HG03521 (cell line): Measurements from ENCODE around the gene UBL7.

Experiments used
- ATAC-seq: cut with Tn5 transposase; IDR thresholded peaks from one replicate; pipeline ENCODE4 v1.9.1; 2021; ENCODE audit warnings: mild to moderate bottlenecking, moderate library complexity; ENCODE audit not compliant: unreplicated experiment

The UBL7 gene

DNA sequence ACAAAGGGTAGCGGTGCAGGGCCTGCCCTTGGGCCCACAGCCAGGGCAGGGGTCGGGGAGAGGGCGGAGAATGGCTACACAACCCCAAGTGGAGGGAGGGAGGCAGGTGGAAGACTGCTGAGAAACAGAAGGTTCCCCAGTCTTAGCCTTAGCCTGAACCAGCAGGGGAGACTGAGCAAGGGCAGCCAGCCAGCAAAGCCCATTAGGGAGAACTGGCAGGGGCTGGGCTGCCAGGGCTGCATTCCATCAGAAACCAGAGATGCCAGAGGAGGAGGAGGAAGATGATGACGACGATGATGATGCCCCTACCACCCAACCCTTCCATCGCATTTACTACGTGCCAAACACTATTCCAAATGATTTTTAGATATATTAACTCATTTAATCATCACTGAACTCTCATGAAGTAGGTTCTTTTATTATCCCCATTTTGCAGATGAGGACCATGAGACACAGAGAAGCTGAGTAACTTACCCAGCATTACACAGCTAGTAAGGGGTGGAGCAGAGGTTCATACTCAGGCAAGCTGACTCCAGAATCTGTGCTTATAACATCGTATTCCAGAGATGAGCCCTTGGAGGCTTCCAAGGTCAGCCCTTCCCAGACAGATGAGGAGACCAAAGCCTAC is 35.9 kb downstream of the UBL7 start:
- ATAC-seq = no peak

DNA sequence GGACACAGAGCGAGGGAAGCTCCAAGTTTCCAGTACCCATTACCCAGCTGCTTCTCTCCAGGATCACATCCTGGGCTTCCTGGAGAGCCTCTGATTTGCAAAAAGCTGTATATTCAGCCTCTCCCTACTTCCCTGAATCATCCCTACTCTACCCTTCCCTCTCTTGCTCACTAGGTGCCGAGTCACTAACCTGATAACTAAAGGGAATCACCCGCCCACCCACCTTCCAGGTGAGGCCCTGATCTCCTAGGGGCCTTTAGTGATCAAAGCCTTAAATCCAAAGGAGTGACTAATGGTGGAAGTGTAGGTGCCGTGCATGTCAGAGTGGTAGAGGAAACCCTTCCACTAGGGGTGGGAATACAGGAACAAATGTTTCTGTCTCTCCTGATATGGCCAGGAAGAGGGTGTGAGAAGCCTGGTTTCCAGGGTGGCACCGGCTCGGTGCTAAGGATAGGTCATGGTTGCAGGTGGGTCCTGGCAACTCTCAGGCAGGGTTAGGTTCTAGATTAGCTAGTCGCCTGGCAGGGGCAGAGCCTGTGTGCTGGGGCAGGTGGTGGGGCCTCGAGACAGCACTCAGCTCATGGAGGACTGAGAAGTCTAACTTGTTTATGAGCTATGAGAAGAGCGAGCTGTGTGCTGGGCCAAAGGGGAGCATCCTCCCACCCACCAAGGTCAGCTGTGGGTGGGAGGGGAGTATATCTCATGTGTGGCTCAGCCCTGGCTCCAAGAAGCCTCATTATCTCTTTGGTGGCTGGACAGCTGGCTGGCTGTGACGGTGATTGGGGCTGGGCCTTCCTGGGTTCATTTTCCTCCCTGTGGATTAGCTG is 37.3 kb downstream of the UBL7 start:
- no peak for ATAC-seq

DNA sequence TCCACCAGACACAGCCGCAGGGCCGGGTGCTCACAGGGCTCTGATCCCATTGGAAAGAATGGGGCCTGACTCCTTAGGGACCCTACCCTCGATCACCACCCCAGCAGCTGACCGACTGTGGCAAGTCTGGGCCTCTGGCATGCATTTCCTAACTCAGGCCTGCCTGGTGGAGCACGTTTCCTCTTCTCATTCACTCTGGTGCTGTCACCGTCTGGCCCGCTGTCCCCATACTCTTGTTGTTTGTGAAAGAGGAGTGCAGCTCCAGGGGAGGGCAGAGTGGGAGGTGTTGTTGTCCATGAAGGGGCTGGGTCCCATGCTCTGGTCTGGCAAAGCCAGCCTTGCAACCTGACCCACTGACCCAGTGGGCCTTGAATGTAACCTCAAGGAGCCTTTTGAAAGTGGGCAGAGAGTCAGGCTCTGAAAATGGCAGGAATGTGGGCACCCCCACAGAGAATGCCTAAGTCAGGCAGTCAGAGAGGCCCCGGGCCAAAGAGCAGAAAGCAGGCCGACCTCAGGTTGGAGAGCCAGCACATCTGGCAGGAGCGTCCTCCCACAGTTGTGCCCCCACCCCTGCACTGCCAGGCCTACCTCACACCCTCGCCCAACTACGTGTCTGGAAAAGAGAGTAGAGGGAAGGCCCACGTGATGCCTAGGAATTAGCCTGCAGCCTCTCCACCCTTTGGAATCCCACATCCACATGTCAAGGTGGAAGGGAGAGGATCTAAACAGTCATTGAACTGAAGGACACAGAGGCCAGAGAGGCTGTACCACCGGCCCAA is 38.1 kb downstream of the UBL7 start:
- ATAC-seq = no peak

GRCh38 chr15:74422265-74422651 is 38.7 kb downstream of the UBL7 start:
- ATAC-seq = no peak

DNA sequence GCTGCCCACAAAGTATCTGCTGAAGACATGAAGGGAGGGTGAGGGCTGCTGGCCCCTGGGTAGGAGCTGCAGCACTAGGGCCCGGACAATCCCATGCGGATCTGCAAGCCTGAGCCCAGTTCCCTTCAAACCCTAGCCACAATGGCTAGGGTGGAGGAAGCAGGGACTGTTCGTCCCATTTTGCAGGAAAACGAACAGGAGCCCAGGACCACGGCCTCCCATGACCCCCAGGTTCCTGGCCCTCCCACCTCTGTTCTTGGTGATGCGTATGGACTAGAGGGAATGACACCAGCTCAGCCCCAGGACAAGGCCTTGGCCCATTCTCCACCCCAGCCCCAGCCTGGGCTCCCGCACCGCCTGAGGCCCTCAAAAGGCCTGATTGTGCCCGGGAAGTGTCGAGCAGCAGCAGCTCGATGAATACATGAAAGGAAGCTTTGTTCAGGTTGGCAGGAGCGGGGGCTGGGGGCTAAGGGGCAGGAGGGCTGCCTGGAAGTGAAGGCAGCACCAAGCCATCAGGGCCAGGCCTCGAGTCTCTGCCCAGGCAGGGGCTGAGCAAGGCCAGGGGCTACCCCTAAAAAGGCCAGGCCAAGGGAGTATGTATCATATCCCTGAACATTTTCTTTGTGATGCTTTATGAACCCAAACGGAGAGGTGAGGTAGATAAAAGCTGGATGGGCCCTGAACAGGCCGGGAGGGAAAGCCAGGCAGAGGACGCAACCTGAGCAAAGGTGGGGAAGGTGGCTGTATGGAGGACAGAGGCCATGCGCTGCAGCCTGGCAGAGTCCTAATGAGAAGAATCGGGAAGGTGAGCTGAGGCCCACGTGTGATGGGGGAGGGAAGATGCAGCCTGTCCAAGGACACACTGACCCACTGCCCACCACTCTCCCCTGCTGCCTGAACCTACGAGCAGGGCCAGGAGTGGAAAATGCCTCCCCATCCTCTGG is 39.4 kb downstream of the UBL7 start:
- no peak for ATAC-seq

GRCh38 chr15:74420193-74420905 is 40.6 kb downstream of the UBL7 start:
- ATAC-seq = no peak

- no peak for ATAC-seq
These were observed 41.5 kb downstream of the UBL7 start for GRCh38 chr15:74419432-74419831.

DNA sequence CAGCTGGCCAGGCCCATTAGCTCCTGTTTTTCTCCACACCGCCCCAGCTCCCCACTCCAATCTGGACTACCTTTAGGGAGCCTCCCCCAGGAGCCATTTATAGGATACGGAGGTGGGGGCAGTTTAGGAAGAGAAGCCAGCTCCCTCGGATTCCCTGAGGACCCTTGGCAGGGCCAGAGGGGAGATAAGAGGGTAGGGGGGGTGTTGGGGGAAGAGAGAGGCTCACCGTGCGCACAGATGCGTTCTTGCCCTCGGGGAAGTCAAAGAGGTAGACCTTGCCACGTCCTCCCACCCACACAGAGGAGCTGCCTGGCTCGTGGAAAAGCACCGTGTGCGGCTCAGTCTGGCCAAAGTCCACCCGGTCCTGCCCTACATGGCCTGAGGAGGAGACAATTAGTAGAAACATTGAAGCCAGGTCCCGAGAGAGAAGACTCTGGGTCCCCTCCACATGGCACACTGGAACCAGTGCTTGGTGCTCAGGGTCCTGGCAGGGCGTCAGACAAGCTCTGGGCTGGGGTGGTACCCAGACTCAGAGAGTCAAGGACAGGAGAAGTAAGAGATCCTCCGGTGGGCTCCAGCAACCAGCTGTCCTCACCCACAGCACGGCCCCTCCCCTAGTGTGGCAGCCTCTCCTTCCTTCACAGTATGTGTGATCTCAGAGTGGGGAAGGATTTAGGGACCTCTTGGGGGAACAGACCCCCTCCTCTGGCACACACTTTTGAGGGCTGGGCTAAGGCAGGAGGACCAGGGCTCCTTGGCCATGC is 42.2 kb downstream of the UBL7 start:
- no peak for ATAC-seq

DNA sequence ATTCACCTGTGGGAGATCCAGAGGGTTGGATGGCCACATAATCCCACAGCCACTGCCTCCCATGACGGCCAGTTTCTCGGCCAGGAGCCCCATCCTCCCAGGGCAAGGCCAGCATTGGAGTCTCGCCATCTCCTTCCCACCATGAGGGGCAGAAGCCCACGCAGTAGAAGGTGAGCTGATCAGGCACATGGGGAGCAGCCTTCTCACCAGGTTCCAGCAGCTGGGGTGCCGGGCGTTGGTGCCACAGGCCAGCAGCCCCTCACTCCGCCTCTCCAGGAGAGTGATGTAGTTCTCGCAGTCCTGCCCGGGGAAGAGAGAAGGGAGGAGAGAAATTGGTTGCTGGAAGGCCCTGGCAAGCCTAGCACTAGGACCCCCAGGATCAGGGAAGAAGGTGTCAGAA is 43.3 kb downstream of the UBL7 start:
- ATAC-seq = no peak

- no peak for ATAC-seq
These were observed 43.7 kb downstream of the UBL7 start for GRCh38 chr15:74417225-74417624.

DNA sequence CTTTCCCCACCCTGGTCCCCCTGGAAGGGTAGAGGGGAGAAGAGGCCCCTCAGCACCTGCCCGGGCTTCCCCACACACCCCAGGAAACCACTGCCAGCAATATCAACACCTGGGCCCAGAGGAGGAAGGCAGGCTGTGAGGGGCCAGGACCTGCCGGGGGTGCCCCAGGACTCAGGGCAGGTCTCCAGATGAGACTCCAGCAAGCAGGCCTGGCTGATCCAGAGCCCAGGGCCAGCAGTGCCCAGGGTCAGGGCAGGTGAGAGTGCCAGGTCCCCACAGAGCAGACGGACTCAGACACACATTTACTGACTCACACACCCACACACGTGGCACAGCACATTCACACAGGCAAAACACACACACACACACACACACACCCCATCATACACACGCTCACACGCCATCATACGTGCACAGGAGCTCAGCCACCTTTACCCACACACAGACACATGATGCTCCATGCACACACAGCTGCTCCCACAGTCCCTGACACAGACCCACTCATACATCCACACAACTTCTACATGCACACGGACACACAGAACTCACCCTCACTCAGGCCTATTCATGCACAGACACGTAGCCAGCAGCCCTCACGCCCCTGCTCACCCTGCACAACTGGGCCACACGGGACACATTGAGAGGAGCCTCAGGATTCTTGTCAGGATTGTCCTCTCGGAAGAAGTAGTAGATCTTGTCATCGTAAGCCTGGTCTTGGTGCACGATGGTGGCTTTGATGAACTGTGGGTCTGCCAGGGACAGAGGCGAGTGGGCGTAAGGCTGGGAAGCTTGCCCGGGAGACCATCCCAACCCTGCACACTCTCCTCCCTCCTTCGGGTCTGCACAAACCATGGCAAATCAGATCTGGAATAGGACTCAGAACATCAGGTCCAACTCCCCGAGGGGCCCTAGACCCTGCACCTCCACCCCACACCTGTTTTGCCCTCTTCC is 44.7 kb downstream of the UBL7 start:
- ATAC-seq = no peak

- ATAC-seq = no peak
These were observed 46.2 kb downstream of the UBL7 start for GRCh38 chr15:74414603-74415338.

GRCh38 chr15:74414081-74414580 is 46.8 kb downstream of the UBL7 start:
- ATAC-seq = no peak

DNA sequence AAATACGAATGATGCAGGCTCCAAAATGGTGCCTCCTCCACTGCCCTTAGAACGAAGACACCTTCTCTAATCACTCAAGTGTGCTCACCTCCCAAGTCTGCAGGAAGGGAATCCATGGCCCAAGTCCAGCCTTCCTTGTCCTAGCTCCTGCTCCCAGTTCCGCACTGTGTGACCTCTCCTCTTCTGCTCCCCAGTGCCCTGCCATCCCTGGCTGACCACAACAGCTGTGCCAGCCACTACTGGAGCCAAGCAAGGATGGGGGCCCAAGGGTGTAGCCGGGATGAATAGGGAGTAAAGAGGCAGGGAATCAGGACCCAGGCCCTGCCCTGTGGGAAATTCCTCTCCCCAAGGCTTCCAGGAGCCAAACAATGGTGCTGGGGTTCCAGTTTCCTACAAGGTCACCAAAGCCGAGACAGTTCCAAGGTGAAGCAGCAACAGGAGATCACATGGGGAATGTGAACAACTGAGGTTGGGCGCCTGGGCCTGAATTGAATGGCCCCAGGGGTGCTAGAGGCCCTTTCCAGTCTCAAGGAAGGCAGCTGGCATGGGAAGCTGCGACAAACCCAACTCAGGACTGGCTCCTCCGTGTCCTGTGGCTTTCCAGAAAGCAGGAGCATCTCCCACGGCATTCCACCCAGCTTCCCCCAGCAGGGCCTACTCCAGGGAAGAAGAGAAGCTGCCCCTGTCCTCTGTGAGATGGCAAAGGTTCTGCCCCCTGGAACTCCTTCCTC is 47.4 kb downstream of the UBL7 start:
- ATAC-seq = no peak

DNA sequence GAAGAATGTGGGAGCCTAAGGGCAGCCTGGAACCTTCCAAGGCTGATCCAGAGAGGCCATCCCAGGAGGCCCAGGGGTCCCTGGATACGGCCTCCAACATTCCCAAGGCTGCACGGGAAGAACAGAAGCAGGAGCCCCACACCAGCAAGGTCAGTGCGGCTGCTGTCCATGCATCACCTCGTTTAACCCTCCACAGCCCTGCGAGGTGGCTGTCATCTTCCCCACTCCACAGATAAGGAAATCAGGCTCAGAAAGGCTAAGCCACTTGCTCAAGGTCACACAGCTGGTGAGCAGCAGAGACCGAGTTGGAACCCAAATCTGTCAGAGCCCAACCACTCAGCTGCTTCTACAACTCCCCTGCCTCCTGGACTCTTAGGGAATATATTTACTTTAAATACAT is 48.8 kb downstream of the UBL7 start:
- ATAC-seq = no peak

DNA sequence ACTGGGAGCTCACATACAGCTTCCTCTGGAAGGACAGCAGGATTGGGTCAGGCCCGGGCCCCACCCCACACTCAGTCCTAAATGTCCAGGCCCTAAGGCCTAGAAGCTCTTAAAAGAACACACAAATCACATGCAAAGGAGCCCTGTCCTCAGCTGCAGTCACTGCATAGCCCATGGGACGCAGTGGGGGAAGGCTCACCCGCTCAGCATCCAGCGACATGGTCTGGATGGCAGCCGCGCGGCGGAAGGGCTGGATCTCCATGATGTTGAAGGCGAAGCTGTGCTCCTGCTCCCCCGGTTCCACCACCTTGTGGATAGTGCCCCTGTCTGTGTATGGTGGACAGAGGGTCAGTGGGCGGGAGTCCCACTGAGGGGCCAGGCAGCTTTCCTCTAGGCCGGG is 49.3 kb downstream of the UBL7 start:
- ATAC-seq = no peak

DNA sequence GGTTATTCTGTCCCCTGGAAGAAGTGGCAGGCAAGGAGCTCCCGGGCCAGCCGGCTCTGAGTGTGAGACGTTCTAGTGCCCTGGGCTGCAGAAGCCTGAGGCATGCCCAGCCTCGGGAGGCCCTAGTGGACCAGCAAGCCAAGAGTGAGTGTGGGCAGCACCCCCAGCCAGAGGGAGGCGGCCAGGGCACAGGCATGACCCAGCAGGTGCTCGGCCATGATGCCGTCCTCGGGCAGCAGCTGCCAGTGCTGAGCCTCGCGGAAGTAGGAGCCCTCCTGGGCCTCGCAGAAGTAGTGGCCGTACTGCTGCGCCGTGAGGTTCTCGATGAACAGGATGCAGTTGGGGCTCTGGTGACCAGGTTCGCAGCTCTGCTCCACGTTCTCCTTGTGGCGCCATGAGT is 50.5 kb downstream of the UBL7 start:
- no peak for ATAC-seq
